ENCODE results near the gene FARP2. TPM values are rescaled to one million over a fixed set of nuclear protein-coding genes. Genes with fewer than 3 reads are reported as not detected.

Gene FARP2
- total and polyA plus RNA-seq, 2 of the 13 experiments (the other 11 are each of a cell fraction or from before 2014, with no cell fraction given), result 28.0 to 45.4 TPM

DNA sequence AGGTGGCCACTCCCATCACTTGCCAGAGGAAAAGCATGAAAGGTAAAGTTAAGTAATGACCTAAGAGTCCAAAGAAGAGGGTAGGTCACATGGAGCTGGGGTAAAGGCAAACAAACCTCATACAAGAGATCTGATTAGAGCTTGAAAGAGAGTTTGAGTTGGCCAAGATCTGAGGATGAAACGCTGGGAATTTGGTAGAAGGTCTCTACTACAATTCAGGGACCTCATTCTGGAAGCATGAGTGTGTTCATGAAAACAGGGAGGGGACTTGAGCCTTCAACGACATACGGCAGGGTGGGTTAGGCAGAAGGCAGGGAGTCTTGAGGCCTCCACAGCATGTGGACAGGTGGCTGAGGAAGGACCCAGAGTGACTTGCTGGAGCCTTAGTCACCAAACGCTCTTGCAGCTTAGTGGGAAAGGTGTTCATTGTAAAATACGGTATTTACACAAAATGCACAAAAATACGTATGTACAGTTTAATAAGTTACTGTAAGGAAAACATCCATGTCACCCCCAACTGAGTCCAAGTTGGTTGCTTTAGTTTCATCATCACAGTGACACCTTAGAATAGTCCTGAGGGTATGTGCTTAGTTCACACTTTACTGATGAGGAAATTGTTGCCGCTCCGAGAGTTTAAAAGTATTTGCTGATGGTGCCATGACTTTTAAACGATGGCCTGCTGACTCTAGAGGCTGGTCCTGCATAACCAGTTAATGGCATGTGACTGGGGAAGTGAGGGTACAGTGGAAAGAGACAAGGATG is 5.0 kb upstream of the FARP2 start (continued):
- TF ChIP-seq, protein P1, sequence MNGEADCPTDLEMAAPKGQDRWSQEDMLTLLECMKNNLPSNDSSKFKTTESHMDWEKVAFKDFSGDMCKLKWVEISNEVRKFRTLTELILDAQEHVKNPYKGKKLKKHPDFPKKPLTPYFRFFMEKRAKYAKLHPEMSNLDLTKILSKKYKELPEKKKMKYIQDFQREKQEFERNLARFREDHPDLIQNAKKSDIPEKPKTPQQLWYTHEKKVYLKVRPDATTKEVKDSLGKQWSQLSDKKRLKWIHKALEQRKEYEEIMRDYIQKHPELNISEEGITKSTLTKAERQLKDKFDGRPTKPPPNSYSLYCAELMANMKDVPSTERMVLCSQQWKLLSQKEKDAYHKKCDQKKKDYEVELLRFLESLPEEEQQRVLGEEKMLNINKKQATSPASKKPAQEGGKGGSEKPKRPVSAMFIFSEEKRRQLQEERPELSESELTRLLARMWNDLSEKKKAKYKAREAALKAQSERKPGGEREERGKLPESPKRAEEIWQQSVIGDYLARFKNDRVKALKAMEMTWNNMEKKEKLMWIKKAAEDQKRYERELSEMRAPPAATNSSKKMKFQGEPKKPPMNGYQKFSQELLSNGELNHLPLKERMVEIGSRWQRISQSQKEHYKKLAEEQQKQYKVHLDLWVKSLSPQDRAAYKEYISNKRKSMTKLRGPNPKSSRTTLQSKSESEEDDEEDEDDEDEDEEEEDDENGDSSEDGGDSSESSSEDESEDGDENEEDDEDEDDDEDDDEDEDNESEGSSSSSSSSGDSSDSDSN (CRISPR knock-in tag; IDR thresholded peaks at IDR 0.05), result 0 out of 2 replicates have a peak, but pooled peaks have one; percentile 25
- TF ChIP-seq, protein P2, sequence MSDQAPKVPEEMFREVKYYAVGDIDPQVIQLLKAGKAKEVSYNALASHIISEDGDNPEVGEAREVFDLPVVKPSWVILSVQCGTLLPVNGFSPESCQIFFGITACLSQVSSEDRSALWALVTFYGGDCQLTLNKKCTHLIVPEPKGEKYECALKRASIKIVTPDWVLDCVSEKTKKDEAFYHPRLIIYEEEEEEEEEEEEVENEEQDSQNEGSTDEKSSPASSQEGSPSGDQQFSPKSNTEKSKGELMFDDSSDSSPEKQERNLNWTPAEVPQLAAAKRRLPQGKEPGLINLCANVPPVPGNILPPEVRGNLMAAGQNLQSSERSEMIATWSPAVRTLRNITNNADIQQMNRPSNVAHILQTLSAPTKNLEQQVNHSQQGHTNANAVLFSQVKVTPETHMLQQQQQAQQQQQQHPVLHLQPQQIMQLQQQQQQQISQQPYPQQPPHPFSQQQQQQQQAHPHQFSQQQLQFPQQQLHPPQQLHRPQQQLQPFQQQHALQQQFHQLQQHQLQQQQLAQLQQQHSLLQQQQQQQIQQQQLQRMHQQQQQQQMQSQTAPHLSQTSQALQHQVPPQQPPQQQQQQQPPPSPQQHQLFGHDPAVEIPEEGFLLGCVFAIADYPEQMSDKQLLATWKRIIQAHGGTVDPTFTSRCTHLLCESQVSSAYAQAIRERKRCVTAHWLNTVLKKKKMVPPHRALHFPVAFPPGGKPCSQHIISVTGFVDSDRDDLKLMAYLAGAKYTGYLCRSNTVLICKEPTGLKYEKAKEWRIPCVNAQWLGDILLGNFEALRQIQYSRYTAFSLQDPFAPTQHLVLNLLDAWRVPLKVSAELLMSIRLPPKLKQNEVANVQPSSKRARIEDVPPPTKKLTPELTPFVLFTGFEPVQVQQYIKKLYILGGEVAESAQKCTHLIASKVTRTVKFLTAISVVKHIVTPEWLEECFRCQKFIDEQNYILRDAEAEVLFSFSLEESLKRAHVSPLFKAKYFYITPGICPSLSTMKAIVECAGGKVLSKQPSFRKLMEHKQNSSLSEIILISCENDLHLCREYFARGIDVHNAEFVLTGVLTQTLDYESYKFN (CRISPR knock-in tag; conservative IDR thresholded peaks at IDR 0.05), result peak; percentile 87
- TF ChIP-seq ZNF326 (CRISPR knock-in tag; IDR thresholded peaks at IDR 0.05; ENCODE audit: borderline replicate concordance) (no peak), ZNF841 (CRISPR knock-in tag; IDR thresholded peaks at IDR 0.05; ENCODE audit: borderline replicate concordance) (no peak), ZNF644 (CRISPR knock-in tag; IDR thresholded peaks at IDR 0.05; ENCODE audit: low read depth) (peak; percentile 33; the same call in 1 of the 2 replicates), SAFB2 (CRISPR knock-in tag; IDR thresholded peaks at IDR 0.05; ENCODE audit: borderline replicate concordance, low read depth) (peak; percentile 56; the same call in 1 of the 2 replicates), ZEB1 (IDR thresholded peaks at IDR 0.05; ENCODE audit: insufficient replicate concordance, low read depth) (peak; percentile 94), ZNF350 (CRISPR knock-in tag; IDR thresholded peaks at IDR 0.05; ENCODE audit: borderline replicate concordance, low read depth) (peak; percentile 78; the same call in 1 of the 2 replicates), ZNF430 (CRISPR knock-in tag; IDR thresholded peaks at IDR 0.05) (peak; percentile 27; the same call in 1 of the 2 replicates), ZNF777 (CRISPR knock-in tag; IDR thresholded peaks at IDR 0.05) (no peak), ISL2 (CRISPR knock-in tag; IDR thresholded peaks at IDR 0.05) (peak; percentile 24; the same call in 1 of the 2 replicates), ASH2L (IDR thresholded peaks at IDR 0.05; ENCODE audit: insufficient read length, low read depth, low read length) (peak; percentile 59), BCL6 (CRISPR knock-in tag; IDR thresholded peaks at IDR 0.05) (peak; percentile 84), MXD4 (CRISPR knock-in tag; IDR thresholded peaks at IDR 0.05) (peak; percentile 25; the same call in 1 of the 2 replicates), FOXA3 (CRISPR knock-in tag; IDR thresholded peaks at IDR 0.05) (peak; percentile 53; the same call in 1 of the 2 replicates)
- TF ChIP-seq, protein P3, sequence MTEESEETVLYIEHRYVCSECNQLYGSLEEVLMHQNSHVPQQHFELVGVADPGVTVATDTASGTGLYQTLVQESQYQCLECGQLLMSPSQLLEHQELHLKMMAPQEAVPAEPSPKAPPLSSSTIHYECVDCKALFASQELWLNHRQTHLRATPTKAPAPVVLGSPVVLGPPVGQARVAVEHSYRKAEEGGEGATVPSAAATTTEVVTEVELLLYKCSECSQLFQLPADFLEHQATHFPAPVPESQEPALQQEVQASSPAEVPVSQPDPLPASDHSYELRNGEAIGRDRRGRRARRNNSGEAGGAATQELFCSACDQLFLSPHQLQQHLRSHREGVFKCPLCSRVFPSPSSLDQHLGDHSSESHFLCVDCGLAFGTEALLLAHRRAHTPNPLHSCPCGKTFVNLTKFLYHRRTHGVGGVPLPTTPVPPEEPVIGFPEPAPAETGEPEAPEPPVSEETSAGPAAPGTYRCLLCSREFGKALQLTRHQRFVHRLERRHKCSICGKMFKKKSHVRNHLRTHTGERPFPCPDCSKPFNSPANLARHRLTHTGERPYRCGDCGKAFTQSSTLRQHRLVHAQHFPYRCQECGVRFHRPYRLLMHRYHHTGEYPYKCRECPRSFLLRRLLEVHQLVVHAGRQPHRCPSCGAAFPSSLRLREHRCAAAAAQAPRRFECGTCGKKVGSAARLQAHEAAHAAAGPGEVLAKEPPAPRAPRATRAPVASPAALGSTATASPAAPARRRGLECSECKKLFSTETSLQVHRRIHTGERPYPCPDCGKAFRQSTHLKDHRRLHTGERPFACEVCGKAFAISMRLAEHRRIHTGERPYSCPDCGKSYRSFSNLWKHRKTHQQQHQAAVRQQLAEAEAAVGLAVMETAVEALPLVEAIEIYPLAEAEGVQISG (CRISPR knock-in tag; IDR thresholded peaks at IDR 0.05), result peak; percentile 36; the same call in 1 of the 2 replicates
- TF ChIP-seq, protein P4, sequence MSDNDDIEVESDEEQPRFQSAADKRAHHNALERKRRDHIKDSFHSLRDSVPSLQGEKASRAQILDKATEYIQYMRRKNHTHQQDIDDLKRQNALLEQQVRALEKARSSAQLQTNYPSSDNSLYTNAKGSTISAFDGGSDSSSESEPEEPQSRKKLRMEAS (IDR thresholded peaks at IDR 0.05), result peak; percentile 53; the same call in 1 of the 2 replicates
- TF ChIP-seq, protein P5, sequence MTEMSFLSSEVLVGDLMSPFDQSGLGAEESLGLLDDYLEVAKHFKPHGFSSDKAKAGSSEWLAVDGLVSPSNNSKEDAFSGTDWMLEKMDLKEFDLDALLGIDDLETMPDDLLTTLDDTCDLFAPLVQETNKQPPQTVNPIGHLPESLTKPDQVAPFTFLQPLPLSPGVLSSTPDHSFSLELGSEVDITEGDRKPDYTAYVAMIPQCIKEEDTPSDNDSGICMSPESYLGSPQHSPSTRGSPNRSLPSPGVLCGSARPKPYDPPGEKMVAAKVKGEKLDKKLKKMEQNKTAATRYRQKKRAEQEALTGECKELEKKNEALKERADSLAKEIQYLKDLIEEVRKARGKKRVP (CRISPR knock-in tag; IDR thresholded peaks at IDR 0.05), result peak in 1 of 2 experiments; percentile 59; a peak in 2 of 4 replicates

Data from HepG2 (cell line).